DOHH2 (cell line): ENCODE results near the gene PEX14.

Experiments used
- CTCF ChIP-seq: fragments of 200-600 bp; sonication (generic); IDR thresholded peaks from one replicate; pipeline ENCODE4 v1.5.1; 2014; ENCODE audit warnings: antibody characterized with exemption, mild to moderate bottlenecking, low read depth, low read length; ENCODE audit not compliant: poor library complexity, severe bottlenecking
- EZH2phosphoT487 ChIP-seq: fragments of 200-600 bp; sonication (generic); IDR thresholded peaks from 2 replicates; pipeline ENCODE4 v1.6.1; 2017; ENCODE audit warnings: borderline replicate concordance, mild to moderate bottlenecking, antibody characterized with exemption, low read length, moderate library complexity, mixed read lengths

GRCh38 chr1:10437052-10437451 is 37.7 kb upstream of the PEX14 start:
- TF ChIP-seq CTCF (no peak), EZH2phosphoT487 (no peak)
